GM12872 (cell line): ENCODE data around the gene INCENP.

ENCODE experiments used
- CTCF ChIP-seq: IDR thresholded peaks from 3 replicates; pipeline ENCODE4 v1.5.1; 2011; ENCODE audit warnings: low read depth, mild to moderate bottlenecking, low read length, moderate library complexity; ENCODE audit not compliant: insufficient read depth

The INCENP gene

GRCh38 chr11:62123669-62124185 lies at the start of gene INCENP:
Gene INCENP, plus strand, starts transcription at chr11:62124011. Its CDS starts 4,151 bp downstream, at chr11:62128162.
- TF ChIP-seq CTCF, result no peak

GRCh38 chr11:62075438-62075837 lies 48.4 kb upstream of the INCENP start:
- no peak for TF ChIP-seq CTCF

- TF ChIP-seq CTCF, result no peak
Observed at GRCh38 chr11:62077132-62077531, 46.7 kb upstream of the INCENP start.

GRCh38 chr11:62081378-62082291 lies 42.2 kb upstream of the INCENP start:
- peak; percentile 89 for TF ChIP-seq CTCF

- no peak for TF ChIP-seq CTCF
Observed at GRCh38 chr11:62082292-62082657, 41.5 kb upstream of the INCENP start.

GRCh38 chr11:62087694-62088093 lies 36.1 kb upstream of the INCENP start:
- TF ChIP-seq CTCF, result no peak

GRCh38 chr11:62088331-62088933 lies 35.4 kb upstream of the INCENP start:
- no peak for TF ChIP-seq CTCF
